Erythroblast (primary cell): ENCODE measurements around the gene PPP3CA.

ENCODE experiments used
- GATA1 ChIP-seq: IDR thresholded peaks from 2 replicates; pipeline ENCODE4 v1.6.1; 2011; ENCODE audit warnings: low read depth, mild to moderate bottlenecking, control low read depth, low read length, moderate library complexity
- POLR2A ChIP-seq: IDR thresholded peaks from 2 replicates; pipeline ENCODE4 v1.6.1; 2011; ENCODE audit warnings: mild to moderate bottlenecking, low read length

- TF ChIP-seq POLR2A (no peak), GATA1 (no peak)
Measured at GRCh38 chr4:101292901-101293300, 54.4 kb downstream of the PPP3CA start.
